Measurements from ENCODE around the gene SV2C.

Gene SV2C

DNA sequence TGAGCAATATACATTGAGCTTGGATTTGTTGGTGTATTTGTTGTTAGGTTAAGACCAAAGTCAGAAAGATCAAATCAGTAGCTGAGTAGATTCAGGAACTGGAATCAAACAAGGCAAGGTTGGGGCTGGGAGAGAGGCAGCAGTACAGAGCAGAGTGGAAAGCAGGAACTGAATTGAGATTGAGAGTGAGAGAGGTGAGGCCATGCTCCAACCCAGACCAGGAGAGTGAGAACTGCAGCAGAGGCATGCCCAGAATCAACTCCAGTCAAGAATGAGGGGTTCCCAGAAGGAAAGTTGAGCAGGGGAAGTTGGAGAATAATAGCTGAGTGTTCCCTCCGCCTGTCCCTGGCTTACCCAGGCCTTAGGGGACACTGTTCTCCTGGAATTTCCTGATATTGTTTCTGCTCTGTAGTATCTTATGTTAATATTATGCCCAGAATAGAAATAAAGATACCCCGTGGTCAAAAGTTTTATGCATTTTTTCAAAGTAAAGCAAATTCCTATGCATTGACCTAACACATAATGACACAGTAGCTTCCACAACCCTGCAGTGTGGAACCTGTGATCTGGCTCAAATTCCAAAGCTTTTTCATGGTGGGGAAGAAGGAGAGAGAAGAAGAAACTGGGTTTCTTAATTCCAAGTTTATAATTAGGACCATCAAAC lies 82.7 kb downstream of the SV2C start:
- no peak for DNase-seq

DNA sequence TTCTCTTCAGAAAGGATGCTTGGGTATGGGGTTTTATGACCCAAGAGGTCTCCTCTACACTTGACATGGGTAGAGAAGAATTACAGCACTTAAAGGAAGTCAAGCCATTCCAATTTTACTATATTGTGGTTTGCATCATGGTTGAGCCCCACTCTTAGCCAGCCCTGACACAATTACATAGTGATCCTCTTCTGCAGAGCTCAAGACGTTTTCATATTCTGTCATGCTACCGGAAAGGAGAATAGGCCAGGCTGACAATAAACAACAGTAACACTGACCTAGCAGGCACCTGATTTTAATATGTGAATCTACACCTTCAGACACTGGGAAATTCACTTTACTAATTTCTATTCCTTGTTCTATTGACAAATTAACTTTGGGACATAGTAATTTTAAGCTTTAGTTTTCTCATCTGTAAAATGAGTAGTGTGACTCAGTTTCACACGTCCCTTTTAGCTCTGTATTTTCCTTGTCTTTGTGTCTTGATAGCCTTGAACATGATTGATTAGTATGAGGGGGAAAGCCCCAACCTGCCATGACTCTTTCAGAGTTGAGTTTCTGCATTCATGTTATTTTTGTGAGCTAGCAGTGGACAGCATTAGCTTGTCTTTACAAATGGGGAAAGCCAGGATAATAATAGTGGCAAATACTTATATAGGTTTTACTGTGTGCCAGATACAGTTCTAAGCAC lies 83.8 kb downstream of the SV2C start:
- DNase-seq = no peak

DNA sequence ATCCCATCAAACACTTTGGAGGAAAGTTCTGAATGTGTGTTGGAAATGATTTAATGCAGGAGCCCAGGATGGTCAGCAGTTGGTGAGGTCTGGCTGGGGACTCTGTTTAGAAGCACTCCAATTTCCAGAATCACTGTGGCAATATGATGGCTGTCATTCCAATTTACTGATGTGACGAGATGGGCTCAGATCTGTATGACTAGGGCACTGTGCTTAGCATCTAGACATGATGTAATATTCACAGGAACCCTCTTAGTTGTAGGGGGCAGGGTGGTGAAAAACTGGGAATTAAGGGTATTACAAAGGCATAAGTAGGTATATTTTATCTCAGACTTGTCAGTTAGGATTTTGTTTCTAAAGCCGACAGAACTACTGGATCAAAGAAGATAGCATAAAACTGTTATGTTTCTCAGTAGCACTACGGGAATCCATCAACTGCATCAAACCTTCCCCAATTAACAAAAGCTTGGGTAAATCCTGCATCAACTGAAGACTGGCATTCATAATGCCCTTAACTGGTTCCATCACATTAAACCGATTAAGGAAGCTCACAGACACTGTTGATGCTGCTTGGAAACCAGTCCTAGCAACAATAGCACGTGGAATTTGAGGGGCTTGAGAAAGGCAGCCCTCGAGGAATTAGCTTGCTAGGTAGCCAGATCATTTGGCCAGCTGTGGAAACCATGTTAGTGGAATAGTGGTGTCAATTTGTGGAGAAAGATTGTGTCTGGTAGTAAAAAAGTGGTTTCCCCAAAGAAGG lies 86.1 kb downstream of the SV2C start:
- DNase-seq = no peak

- no peak for DNase-seq
These were observed 90.9 kb downstream of the SV2C start for GRCh38 chr5:76174101-76174500.

- no peak for DNase-seq
These were observed 92.0 kb downstream of the SV2C start for GRCh38 chr5:76175051-76175666.

DNA sequence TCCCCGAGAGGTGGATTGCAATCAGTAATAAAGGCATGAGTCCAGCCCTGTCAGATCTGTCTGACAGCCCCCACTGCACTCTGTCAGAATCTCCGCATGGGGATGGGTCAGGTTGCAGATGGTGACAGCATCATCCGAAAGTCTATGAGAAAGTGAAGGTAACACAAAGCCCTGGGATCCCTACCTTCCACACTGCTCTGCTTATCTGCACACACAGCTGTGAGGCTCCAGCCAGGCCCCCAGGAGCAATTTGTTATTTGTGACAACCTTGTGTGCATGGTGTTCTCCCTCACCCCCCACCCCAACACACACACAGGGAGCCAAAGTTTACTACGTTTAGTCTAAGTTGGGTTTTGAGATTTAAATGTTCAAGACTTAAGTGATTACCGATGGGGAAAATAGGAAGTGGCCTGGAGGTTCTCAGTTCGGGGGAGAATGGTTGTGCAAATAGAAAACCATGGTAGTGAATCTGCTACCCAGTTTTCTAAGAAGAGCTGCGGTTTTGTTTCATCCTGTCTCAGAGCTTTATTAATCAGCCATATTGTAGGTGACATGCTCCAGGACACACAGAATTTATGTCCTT lies 92.7 kb downstream of the SV2C start:
- no peak for DNase-seq

- DNase-seq = no peak
These were observed 94.8 kb downstream of the SV2C start for GRCh38 chr5:76177978-76178377.

DNA sequence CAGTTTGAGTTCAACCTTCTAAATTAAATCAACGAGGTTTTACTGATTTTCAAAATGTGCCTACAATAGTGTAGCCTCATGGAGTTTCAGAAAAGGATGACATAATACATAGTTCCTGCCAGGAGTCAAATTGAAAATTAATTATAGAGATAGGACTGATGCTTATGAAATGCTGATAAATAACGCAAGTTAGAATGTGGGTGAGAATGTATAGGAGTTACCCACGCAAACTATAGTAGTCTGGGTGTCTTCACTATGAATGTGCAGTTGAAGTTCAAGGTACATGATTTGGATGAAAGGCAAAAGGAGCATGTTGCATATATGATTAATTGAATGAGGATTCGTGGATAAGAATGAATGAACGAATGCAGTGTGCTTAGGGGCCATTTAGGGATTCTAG lies 95.7 kb downstream of the SV2C start:
- DNase-seq = no peak

DNA sequence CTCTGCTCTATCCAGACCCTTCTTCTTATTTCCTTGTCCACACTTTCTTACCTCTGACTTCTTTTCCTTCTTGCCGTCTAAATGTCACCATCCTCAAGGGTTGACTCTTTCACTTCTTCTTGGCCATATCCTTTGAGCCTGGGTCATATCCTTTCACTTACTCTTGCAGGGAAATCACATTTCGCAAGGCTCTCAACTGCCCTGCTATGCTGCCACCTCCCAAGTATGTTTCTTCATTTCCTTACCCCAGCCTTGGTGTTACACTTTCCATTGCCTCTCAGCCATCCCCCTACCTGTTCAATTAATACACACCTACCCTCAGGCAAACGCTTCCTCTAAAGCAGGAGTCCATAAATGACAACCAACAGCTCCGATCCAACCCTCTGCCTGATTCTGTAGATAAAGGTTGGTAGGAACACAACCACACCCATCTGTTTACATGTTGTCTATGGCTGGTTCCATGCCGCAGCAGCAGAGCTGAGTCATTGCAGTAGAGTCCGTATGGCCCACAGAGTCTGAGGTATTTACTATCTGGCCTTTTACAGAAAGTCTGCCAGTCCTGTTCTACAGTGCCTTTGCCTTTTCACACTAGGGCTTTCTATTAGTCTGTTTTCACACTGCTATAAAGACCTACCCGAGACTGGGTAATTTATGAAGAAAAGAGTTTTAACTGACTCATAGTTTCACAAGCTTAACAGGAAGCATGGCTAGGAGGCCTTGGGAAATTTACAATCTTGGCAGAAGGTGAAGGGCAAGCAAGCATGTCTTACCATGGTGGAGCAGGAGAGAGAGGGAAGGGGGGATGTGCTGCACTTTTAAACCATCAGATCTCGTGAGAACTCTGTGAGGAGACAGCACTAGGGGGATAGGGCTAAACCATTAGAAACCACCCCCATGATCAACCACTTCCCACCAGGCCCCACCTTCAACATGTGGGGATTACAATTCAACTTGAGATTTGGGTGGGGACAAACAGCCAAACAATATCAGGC lies 97.9 kb downstream of the SV2C start:
- no peak for DNase-seq

- DNase-seq = no peak
These were observed 104.2 kb downstream of the SV2C start for GRCh38 chr5:76187386-76187785.

DNA sequence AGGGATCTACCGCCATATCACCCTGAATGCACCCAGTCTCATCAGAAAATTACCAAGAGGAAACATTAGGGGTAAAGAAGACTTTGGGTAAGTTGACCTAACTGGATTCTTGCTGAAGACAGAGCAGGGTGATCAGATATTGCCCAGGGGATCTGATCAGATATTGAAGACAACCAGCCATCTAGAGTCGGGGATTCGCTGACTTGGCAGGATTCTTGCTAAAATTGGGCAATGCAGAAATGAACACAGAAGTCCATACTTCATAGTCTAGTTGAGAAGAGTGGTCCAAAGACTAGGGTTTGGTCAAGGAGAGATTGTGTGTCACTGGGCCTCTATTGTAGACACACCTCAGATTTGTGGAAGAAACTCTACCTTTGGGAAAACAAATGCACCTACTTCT lies 107.2 kb downstream of the SV2C start:
- DNase-seq = no peak

DNA sequence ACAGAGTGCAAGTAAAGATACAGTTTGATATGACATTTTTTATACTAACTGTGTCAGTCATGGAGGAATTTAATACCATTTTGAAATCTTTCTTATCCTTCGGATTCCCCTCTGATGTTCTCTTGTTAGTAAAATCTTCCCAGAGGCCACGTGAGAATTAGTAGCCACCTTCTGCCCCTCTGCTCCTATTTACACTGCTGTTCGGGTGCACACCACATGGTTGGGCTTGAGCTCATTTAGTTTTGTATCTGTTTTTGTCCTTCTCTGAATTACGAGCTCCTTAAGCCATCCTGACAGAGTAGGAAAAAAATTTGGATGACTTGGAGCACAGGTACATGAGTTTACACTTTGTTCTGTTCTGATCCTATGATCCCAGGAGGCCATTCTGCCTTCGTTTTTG lies 109.7 kb downstream of the SV2C start:
- no peak for DNase-seq

DNA sequence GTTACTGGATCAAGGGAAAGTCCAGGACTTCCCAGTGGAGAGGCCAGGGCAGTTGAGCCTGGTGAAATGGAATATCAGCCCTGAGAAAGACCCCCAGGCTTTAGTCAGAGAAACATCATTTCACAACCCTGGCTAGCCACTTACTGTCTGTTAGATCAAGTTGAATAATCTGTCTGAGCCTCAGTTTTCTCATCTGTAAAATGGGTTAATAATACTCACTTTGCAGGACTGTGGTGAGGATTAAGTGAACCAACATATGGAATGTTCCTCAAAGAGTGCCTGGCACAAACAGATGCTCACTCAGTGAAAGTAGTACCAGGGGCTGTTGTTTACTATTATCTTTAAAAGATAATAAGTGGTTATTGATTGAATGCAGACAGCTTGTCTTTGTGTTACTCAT lies 110.5 kb downstream of the SV2C start:
- no peak for DNase-seq

DNA sequence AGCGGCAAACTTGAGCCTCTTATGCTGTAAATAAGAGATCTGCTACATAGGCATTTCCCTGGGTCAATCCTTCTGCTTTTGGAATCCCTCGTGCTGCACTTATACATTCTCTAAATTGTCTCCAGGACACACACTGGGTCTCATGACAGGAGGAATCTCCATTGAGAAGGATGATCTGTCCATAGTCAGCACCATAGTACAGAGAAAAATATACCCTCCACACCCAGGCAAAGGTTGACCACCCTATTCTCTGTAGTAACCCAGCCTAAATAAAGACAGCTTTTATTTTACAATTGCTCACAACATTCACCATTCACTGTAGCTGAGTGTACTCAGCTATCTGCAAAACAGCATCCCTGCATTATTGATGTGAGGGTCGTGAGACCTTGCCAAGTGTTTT lies 111.2 kb downstream of the SV2C start:
- no peak for DNase-seq

DNA sequence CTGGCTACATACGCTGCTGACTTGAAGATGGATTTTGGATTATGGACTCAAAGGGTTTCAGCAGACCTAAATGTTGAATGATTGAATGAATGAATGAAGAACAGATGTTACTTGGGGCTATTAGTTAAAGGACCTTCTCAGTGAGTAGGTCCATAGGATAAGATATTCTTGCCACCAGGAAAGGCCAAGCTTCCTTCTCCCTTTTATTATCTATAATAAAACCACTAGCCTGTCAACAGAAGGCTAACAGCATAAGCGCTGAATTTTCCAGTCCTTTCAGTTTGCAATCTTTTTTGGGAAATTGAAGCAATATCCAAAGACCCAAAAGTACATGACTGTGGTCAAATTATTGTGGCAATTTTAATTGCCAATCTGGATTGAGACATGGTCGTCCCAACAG lies 113.3 kb downstream of the SV2C start:
- DNase-seq = no peak

GRCh38 chr5:76196886-76197489 lies 113.8 kb downstream of the SV2C start:
- no peak for DNase-seq

DNA sequence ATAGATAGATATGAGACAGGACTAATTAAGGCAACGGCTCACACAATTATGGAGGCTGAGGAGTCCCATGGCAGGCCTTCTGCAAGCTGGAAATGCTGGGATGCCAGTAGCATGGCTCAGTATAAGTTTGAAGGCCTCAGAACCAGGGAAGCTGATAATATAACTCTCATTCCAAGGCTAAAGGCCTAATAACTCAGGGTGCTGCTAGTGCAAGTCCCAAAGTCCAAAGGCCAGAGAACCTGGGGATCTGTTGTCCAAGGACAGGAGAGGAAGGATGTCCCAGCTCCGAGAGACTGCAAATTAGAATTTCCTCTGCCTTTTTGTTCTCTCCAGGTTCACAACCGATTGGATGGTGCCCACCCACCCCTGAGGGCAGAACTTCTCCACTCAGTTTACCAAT lies 114.5 kb downstream of the SV2C start:
- DNase-seq = no peak

DNA sequence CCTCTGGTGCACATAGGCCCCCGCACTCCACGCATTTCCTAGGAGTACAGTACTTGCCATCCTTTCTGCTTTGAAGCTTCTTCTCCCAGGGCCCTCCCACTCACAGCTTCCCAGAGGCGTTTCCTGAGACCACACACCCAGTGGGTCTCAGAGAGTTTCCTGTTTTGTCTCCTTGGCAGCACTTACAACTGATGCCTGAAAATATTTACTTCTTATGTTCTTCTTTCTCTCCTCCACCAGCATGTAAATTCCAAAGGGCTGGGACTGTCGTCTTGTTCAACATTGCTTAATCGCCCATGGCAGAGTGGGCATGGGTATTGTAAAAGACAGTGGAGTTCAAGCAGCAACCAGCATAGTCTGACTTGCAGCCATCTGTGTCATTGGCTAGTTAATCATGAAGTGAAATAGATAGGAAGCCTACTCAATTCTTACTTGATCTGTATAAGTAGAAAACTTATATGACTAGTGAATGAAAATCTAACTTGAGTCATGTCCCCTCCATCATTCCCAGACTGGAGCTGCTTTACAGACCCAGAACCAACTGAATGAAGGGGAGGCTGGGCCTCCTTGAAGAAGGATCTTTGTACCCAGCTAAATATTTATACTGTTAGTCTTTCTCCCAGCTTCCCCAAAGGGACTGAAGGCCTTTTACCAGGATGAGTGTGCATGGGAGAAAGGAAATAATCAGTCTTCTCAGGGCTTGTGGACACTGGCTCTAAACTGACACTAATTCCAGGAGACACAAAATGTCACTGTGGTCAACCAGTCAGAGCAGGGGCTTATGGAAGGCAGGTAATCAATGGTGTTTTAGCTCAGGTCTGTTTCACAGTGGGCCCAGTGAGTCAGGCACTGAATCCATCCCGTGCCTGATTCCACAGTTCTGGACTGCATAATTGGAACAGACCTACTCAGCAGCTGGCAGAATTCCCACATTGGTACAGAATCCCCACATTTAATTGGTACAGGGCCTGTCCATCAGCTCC lies 116.4 kb downstream of the SV2C start:
- no peak for DNase-seq

DNA sequence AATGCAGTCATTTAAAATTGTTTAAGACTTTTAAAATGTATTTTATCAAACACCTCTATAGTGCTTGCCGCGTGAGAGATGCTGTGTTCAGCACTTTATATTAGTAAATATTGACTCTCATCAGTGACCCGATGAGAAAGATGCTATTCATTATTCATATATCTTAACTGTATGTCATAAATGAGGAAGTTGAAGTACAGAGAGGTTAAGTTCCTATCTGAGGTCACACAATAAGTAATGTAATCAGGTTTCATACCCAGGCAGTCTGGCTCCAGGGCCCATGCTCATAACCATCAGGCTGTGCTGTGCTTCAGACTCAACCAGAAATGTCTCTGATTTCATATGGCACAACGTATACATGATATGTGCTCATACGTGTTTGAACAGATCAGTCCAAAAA lies 119.0 kb downstream of the SV2C start:
- no peak for DNase-seq

DNA sequence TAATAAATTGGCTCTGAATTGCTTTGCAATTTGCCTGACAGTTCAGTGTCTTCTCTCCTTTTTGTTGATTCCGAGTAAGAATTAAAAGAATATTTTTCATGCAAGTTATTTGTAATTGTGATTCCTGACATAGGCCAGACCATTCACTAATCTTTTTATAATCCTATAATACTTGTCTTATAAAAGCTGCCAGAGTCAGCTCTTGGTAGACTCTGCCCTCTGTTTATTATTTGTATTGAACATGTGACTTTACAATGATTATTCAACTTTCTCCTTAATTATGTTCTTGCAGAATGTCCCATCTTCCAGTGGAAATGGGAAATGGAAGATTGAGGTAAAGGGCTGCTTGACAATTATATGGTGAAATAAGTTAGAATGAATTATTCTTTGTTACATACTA lies 121.0 kb downstream of the SV2C start:
- DNase-seq = no peak
